Ishikawa (cell line): ENCODE data around the gene MACC1.

Source experiments
- CEBPB ChIP-seq: IDR thresholded peaks from 2 replicates; pipeline ENCODE4 v1.6.1; 2012
- CREB1 ChIP-seq: IDR thresholded peaks from 2 replicates; pipeline ENCODE4 v1.6.1; 2012; ENCODE audit warnings: low read depth
- EGR1 ChIP-seq: IDR thresholded peaks from 2 replicates; pipeline ENCODE4 v1.6.1; 2012
- EP300 ChIP-seq: IDR thresholded peaks from 2 replicates; pipeline ENCODE4 v1.6.1; 2012; ENCODE audit warnings: borderline replicate concordance
- FOXM1 ChIP-seq: IDR thresholded peaks from 2 replicates; pipeline ENCODE4 v1.6.1; 2012; ENCODE audit warnings: low read depth, borderline replicate concordance
- RAD21 ChIP-seq: IDR thresholded peaks from 2 replicates; pipeline ENCODE4 v1.6.1; 2012; ENCODE audit warnings: low read depth
- YY1 ChIP-seq: IDR thresholded peaks from 2 replicates; pipeline ENCODE4 v1.6.1; 2012; ENCODE audit warnings: low read depth
- ZBTB7A ChIP-seq: IDR thresholded peaks from 2 replicates; pipeline ENCODE4 v1.6.1; 2012; ENCODE audit warnings: low read depth
- TF ChIP-seq, protein P1 (sequence below): IDR thresholded peaks from 2 replicates; pipeline ENCODE4 v1.6.1; 2012

DNA sequence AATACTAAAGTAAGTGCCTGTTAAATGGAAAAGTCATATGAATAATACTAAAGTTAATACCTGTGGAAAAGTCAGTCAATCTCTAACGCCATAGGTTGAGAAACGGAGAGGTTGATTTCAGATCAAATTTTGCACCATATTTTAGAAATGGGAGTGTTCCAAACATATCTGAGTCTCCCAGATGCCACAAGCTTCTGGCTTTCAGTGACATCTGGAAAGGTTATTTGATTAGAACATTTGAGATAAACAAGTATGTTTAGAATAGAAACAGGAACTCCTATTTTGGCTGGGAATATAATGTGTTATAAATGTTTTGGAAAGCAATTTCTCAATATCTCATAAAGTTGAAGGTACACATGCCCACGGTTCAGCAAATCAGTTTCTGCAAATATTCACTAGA lies 5.8 kb downstream of the MACC1 start:
- TF ChIP-seq CREB1 (no peak), FOXM1 (no peak), ZBTB7A (no peak), CEBPB (no peak), YY1 (no peak), EP300 (no peak), RAD21 (no peak), EGR1 (no peak)
- TF ChIP-seq, protein P1, sequence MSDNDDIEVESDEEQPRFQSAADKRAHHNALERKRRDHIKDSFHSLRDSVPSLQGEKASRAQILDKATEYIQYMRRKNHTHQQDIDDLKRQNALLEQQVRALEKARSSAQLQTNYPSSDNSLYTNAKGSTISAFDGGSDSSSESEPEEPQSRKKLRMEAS = no peak
